HG02938 (cell line): Measurements from ENCODE around the gene CAMTA1.

Source experiments
- ATAC-seq: cut with Tn5 transposase; IDR thresholded peaks from one replicate; pipeline ENCODE4 v1.9.1; 2021; ENCODE audit warnings: mild to moderate bottlenecking, moderate library complexity; ENCODE audit not compliant: unreplicated experiment

The CAMTA1 gene

DNA sequence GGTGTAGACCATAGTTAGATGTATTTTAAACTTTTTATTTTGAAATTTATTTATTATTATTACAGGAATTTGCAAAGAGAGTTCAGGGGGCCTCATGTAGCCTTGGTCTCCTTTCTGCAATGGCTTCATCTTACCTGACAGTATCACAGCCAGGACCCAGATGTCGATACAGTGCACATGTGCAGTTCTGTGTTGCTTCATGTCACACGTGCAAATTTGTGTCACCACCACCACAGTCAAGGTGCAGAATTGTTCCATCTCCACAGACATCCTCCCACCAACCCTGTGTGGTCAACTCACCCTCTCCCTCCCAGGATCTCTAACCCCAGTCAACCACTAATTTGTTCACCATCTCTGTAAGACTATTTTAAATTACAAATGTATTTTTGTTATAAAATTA, 184.5 kb downstream of the CAMTA1 start:
- no peak for ATAC-seq

DNA sequence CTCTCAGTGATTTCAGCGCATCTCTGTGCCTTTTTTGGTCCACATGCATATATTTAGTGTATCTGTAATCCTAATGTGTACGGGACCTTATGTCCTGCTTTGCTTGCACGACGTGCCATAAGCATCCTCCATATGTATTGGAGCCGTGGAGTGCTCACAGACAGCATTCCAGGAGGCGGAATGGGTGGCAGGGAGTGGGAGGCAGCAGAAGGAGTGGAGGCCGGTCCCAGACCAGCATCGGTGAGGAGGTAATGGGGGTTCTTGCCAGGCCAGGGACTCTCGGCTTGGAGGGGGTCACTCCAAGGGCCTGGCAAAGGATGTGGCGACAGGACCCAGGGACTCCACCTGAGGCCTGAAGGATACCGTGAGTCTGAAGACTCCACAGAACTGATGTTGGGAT, 185.0 kb downstream of the CAMTA1 start:
- ATAC-seq: no peak

DNA sequence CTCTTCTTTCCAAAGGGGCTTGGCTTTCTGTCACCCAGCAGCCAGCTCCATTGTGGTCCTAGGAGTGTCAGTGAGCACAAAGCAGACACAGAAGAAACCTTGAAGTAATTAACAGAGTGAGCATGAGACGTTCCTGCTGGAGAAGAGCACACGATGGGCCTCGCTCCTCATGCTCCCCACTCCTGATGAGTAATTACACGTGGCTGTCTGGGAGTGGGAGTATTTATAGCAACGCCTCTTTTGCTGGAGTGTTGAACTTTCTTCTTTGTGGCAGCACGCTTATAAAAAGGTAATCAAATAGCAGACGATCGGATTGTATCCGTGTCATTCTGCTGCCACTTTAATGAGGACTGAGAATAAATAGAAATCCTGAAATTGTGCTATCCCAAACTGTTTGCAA, 185.8 kb downstream of the CAMTA1 start:
- no peak for ATAC-seq

DNA sequence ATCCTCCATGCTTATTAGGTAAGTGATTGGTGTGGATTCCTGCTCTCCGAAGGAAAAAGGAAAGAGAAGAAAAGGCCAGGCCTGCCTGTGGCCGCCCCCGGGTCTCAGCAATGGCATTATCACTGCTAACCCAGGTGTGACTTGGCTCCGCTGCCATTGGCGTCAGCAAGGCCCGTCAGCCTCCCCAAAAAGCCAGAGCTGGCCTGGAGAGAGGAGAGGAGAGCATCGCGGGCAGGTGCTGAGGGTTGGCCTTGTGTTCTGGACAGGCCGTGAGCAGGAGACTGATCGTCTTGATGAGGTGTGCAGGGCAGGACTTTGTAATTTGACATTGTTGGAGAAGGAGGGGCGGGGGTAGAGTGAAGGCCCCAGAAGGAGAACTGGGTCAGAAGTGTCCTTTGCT, 186.4 kb downstream of the CAMTA1 start:
- ATAC-seq: no peak

DNA sequence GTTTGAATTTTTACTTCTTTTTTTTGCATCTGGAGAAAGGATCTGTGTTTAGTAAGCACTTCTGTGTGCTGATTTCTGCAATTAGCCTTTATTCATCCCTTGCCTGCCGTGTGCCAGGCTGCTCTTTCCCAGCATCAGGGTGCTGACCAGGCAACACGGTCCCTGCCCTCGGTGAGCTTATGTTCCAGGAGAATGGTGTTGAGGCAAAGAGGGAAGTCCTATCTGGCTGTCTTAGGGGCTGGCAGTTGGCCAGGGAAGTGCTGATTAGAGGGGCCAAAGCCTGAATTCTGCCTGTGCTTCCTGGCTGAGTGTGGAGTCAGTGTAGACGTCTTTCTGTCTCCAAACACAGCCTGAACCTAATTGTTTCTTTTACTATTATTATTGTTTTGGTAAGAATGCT, 187.1 kb downstream of the CAMTA1 start:
- no peak for ATAC-seq

DNA sequence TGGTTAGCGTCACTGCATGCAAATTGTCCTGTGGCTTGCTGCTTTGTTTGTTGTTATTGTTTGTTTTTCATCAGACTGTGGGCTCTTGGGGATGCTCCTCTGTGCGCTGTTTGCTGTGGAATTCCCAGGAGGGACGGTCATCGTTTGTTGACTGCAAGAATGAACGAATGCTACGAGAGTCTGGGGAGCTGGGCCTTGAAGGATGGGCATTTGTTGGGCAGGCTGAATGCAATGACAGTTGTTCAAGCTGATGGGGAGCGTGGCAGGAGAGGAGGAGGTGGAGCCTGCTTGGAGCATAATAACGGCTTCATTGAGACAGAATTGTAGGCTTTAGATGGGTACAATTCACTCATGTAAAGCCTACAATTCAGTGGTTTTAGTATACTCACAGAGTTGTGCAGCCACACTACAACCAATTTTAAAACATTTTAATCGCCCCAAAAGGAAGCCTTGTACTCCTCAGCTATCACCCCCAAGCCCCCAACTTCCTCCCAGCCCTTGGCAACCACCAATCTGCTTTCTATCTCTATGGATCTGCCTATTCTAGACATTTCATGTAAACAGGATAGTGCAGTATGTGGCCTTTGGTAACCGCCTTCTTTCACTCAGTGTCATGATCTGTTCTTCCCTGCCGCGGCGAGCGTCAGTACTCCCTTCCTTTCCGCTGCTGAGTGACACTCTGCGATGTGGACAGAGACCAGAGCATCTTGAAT, 190.2 kb downstream of the CAMTA1 start:
- no peak for ATAC-seq

DNA sequence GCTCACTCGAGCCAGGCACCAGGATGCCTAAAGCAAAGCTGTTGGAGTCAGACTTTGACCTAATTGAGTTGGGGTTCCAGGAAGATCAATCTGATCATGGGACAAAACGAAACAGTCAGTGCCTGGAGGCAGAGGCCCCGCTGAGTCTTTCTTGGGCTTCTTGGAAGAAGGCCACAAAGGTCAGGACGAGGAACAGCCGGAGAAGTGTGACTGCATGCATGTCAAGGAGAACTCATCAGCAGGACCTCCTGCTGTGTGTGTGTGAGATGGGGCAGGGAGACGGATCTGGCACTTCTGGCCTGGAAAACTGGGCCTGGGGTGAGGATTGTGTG, 190.8 kb downstream of the CAMTA1 start:
- no peak for ATAC-seq

DNA sequence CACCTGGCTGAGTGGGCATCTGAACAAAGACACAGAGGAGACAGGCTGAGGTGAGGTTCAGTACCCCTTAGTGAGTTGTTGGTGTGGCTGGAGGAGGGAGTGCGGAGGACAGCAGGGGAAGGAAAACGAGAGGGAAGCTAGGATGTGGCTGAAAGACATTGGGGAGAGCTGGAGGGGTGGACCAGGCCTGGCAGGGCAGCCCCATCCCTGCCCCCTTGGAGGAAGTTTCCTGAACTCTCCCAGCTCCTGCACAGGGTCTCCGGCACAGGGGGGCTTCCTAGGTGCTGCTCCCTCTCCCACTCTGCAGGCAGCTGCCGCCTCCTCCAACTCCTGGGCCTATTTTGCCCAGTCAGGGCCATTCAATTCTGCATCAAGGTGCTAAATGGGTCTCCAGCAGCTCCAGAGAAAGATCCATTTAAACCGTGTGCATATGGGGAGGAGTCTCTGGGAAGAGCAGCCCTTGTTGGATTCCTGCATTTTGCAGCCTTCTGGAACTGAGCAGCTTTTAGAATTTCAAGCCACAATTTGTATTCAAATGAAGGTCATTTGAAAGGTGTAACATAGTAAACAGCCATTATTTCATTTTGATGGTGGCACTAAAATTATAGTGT, 193.9 kb downstream of the CAMTA1 start:
- no peak for ATAC-seq

DNA sequence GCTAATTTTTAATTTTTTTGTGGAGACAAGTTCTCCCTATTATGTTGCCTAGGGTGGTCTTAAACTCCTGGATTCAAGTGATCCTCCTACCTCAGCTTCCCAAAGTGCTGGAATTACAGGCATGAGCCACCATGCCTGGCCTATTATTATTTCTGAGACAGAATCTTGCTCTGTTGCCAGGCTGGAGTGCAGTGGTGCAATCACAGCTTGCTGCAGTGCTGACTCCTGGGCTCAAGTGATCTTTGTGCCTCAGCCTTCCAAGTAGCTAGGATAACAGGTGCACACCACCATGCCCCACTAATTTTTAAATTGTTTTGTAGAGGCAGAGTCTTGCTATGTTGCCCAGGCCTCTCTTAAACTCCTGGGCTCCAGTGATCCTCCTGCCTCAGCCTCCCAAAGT, 196.3 kb downstream of the CAMTA1 start:
- ATAC-seq: no peak

DNA sequence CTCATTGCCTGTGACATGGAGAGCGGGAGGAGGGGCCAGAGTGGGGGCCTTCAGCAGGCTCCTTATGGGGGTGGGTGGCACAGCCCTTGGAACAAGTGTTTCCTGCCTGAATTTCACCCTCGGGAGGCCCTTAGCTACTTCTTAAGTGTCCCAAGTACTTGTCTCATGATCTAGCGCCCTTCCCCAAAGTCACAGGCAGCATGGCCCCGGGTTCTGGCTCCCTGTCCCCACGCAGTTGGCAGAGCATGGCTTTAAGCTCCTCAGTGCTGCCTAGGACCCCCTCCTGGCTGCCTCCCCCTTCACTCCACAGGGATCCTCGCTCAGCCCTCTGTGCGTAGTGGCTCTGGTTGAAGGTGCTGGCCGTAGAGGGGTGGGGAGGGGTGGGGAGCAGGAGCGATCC, 197.2 kb downstream of the CAMTA1 start:
- ATAC-seq: no peak

DNA sequence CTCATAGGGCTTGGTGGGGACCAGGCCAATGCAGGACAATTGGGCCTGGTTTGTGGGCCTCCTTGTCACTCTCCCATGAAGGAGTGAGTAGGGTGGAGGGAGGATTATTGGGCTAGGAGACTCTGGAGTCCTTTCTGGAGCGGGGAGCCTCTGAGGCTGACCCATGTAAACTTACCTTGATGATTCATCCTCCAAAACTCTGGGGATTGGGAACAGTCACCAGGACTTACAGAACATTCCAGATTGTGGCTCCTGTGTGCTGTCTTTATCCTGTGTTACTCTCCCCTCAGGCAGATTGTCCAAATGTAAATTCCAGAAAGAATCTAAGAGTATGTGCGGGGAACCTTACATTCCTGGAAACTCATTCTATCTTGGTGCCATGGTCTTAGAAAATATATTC, 197.6 kb downstream of the CAMTA1 start:
- ATAC-seq: no peak

DNA sequence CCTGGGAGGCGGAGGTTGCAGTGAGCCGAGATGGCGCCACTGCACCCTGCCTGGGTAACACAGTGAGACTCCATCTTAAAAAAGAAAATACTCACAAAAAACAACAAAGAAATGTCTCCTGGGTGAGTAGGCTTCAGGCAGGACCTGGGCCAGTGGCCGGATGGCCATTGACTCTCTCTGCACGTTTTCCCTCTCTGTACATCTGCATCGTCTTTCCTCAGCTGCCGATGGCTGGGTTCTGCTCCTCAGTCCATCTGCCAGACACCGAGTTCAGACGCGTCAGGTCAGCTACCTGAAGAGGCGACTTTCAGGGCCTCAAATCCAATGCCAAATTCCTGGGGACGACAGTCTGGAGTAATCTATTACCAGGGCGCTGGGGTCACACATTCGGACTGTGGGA, 199.3 kb downstream of the CAMTA1 start:
- no peak for ATAC-seq

DNA sequence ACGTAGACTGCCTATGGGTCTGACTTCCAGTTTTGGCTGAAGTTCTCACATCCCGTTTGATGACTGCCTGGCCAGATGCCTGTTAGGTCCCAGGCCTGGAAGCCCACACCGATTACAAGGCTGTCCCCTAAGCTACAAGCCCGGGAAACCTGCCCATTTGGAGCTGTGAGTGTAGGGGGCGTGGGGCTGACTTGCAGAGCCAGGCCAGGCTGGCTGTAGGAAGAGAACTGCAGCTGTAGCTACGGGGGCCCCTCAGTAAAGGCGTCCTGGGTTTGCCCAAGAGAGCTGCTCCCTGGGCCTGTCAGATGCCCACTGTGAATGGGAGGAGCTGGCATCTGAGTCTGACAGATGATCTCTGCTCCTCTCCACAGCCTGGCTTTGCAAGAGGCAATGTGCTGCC, 199.7 kb downstream of the CAMTA1 start:
- ATAC-seq: no peak

DNA sequence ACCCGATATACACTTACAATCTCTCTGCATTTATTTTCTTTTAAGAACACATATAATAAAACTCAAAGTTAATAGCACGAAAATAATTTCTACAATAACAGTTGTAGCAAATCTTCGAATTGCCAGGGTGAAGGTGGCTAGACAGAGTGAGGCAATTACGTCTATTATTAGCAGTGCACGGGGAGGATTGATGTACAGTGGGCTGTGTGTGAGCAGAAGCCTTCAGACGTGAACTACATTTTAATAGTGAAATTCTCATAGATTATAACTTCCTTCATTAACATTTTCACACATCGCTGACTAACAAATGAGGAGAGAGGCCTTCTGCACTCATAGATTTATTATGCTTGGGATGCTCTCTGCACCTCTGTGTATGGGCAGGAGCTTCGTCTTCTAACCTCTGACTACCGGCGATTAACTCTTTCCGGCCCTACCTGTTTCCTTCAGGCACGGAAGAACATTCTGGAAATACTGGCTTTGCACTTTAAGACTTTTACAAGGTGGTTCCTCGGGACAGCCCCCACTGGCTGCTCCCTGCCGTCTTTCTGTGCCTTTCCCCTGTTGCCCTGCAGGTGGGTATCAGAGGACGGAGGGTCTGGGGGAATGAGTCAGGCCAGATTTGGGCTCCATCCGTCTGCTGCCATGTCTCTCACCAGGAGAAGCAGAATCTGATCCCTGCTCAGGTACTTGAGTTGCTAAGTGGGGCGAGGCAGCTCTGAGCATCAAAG, 200.5 kb downstream of the CAMTA1 start:
- no peak for ATAC-seq

DNA sequence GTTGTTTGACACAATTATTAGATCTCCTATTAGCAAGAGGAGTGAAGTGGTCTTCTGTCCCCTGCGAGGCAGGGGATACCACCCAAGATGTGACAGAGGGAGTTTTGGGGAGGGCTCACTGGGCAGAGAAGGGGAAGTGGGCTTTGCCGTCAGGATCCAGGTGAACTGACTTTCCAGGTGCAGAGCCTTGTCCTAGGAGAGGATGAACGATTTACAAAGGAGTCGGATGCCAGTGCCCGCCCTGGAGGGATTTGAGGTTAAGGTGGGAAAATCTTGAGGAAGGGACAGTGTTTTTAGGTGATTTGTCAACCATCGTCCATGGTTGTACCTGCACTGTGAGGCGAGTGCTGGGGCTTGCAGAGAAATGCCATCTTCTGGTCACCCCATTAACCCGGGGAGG, 201.0 kb downstream of the CAMTA1 start:
- ATAC-seq: no peak

DNA sequence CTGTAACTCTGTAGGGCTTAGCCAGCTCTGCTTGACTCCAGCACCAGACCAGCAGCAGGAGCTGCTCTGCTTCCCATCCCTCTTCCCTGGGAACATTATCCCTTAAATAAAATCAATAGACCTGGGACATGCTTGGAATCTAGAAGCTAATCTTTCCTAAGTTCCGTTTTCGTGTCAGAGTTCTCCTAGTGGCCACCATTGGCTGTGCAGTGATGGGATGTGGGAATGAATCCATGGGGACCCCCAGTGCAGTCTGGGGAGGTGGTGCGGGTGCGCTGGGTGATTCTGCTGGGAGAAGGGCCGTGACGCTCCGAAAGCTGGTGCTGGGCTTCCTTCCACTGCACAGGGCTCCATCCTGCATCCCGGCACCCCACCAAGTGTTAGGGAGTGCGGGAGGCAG, 202.7 kb downstream of the CAMTA1 start:
- no peak for ATAC-seq

DNA sequence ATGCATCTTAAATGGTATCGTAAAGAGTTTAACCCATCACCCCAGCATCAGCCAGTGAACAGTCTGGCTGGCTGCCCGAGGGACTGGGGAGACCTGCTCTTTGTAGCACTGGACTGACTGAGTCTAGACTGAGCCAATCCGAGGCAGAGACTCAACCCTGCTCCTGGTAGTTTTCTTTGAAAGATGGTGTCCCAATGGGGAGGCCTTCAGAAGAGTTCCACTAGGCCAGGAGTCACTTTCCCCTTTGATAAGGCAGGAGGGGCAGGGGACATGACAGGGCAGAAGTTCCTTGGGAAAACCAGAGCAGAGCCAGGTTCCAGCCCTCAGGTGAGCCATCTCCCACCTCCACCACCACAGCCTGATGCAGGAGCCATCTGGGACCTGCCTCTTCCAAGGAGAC, 203.5 kb downstream of the CAMTA1 start:
- ATAC-seq: no peak

DNA sequence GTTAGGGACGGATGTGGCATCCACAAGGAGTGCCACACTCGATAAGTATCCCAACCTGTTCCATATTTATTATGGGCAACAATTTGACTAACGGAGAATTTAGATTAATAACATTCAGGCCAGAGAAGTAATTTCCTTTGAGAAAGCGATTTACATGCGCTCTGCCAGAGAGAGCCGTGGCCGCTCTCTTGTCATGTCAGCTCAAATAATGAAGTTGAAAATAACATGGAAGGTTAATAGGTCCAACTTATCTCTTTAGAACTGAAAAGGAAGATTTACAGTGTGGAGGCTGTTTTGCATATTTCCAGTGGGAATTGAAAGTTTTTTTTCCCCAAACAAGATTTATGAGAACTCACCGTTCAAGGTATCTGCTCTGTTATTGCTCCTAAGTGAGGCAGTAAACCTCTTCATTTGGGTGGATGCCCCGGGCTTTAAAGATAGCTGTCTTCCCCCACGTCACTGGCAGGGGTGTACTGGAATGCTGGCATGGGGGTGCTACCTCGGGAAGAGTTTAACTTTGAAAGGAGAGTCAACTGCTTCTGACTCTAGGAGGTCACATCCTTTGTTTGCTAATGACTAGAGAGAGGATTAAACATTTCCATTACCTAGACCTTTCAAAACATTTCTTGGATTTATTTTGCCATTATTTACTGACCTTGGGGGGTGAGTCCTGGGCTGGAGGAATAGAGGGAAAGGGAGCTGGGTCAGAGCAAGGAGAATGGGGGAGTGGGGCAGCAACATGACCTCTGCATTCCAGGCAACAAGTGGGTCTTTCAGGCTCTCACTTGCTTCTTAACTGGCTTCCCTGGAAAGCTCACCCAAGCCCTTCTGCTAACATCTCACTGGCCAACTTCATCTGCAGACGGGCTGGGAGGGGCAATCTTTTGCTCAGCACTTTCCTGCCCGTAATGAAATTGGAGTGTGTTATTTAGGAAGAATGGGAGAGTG, 204.2 kb downstream of the CAMTA1 start:
- no peak for ATAC-seq

DNA sequence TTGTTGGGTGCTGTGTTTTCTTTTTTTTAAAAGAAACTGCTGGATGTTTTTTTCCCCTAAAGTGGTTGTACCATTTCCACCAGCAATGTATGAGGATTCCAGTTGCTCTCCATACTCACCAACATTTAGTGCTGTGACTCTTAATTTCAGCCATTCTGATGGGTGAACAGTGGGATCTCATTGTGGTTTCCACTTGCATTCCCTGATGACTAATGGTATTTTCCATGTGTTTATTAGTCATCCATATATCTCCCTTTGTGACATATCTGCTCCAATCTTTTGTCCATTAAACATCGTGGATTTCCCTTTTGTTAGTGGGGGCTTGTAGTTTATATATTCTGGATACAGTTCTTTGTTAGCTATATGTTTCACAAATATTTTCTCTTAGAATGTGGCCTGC, 206.0 kb downstream of the CAMTA1 start:
- ATAC-seq: no peak

DNA sequence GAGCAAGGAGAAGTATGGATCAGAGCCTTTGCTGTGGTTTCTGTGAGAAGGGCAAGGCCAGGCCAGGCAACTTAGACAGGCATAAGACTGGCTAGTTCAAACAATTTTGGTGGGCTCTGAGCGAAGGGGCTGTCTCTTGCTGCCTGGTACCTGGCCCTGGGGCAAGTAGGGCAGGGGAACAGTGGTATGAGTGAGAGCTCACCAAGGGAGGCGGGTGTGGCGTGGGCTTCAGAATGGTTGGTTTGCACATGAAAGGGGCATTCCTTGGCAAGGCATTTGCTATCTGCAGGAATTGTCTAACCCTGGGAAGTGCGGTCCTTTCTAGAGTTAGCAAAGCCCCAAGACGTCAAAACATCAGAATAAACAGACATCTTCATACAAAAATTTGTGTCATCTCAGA, 210.5 kb downstream of the CAMTA1 start:
- no peak for ATAC-seq

DNA sequence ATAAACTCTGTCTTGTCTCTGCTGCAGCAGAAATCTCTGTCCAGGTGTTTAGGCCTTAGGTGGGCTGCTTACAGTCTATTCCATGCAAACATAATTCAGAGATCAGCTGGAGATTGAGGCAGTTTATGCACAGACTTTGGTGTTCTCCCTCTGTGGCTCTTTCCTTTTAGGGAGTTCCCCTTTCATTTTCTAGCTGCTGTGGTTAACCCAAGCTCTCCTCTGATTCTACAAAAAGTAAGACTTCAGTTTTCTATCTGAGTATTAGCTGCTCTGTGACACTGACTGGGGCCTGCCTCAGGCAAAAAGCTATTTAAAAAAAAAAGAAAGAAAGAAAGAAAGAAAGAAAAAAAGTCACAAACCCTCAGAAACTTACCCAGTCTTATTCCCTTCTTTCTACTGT, 211.1 kb downstream of the CAMTA1 start:
- no peak for ATAC-seq
